ENCODE data around the gene ARID1B.

DNA sequence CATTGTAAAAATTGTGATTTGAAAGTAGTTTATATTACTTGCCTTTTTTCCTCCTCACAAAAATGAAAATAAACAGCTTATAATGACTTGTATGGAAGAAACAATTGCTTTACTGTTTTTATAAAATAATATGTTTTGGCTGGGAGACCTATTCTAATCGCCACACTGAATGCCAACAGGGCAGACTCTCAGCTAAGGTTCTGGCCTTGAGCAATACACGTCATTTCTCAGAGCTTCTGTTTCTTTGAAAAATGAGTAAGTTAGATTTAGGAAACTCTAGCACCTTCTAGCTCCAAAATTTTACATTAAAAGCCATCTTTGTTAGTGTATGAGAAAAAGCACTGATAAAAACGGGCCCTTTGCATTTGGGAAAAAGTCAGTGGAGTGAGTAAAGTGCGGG lies 166.6 kb downstream of the ARID1B start:
- TF ChIP-seq, protein P1, sequence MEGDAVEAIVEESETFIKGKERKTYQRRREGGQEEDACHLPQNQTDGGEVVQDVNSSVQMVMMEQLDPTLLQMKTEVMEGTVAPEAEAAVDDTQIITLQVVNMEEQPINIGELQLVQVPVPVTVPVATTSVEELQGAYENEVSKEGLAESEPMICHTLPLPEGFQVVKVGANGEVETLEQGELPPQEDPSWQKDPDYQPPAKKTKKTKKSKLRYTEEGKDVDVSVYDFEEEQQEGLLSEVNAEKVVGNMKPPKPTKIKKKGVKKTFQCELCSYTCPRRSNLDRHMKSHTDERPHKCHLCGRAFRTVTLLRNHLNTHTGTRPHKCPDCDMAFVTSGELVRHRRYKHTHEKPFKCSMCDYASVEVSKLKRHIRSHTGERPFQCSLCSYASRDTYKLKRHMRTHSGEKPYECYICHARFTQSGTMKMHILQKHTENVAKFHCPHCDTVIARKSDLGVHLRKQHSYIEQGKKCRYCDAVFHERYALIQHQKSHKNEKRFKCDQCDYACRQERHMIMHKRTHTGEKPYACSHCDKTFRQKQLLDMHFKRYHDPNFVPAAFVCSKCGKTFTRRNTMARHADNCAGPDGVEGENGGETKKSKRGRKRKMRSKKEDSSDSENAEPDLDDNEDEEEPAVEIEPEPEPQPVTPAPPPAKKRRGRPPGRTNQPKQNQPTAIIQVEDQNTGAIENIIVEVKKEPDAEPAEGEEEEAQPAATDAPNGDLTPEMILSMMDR (IDR thresholded peaks at IDR 0.05), result no peak
- TF ChIP-seq POLR2A (IDR thresholded peaks at IDR 0.05), result no peak
